ENCODE measurements around the gene CAMSAP1.

GRCh38 chr9:135805422-135806022, 101.8 kb downstream of the CAMSAP1 start:
- TF ChIP-seq ZNF8 (CRISPR knock-in tag; IDR thresholded peaks at IDR 0.05) (no peak), ESRRG (CRISPR knock-in tag; IDR thresholded peaks at IDR 0.05) (no peak), TOX (CRISPR knock-in tag; IDR thresholded peaks at IDR 0.05; ENCODE audit: borderline replicate concordance) (no peak)
- TF ChIP-seq, protein P1, sequence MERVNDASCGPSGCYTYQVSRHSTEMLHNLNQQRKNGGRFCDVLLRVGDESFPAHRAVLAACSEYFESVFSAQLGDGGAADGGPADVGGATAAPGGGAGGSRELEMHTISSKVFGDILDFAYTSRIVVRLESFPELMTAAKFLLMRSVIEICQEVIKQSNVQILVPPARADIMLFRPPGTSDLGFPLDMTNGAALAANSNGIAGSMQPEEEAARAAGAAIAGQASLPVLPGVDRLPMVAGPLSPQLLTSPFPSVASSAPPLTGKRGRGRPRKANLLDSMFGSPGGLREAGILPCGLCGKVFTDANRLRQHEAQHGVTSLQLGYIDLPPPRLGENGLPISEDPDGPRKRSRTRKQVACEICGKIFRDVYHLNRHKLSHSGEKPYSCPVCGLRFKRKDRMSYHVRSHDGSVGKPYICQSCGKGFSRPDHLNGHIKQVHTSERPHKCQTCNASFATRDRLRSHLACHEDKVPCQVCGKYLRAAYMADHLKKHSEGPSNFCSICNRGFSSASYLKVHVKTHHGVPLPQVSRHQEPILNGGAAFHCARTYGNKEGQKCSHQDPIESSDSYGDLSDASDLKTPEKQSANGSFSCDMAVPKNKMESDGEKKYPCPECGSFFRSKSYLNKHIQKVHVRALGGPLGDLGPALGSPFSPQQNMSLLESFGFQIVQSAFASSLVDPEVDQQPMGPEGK (CRISPR knock-in tag; IDR thresholded peaks at IDR 0.05; ENCODE audit: borderline replicate concordance) = no peak

Data from SK-N-SH treated with all-trans-retinoic acid at 6 μM for 48 hours (cell line).